D721Med (cell line): ENCODE results near the gene L1TD1.
A peak's percentile ranks its signal among the peaks of the same experiment; 100 is the strongest.

Source experiments
- DNase-seq: peaks from one replicate; pipeline ENCODE4 v3.0.0; 2011; ENCODE audit warnings: low spot score; ENCODE audit not compliant: insufficient read length
- FAIRE-seq: peaks from 2 replicates; lab custom pipeline; 2011; peaks lifted over from hg19 to GRCh38; lab: Jason Lieb, UNC
- TF ChIP-seq, protein P1 (sequence below): IDR thresholded peaks from 2 replicates; pipeline ENCODE4 v1.5.1; 2012; ENCODE audit warnings: mild to moderate bottlenecking, control low read depth; ENCODE audit not compliant: insufficient read depth; ENCODE audit errors: missing control alignments

Gene L1TD1

DNA sequence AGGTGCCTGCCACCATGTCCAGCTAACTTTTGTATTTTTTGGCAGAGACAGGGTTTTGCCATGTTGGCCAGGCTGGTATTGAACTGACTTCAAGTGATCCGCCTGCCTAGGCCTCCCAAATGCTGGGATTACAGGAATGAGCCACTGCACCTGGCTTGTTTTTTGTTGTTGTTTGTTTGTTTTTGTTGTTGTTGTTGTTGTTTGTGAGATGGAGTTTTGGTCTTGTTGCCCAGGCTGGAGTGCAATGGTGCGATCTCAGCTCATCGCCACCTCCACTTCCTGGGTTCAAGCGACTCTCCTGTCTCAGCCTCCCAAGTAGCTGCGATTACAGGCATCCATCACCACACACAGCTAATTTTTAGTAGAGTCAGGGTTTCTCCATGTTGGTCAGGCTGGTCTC, 7.1 kb upstream of the L1TD1 start:
- DNase-seq (no peak), FAIRE-seq (no peak)
- TF ChIP-seq, protein P1, sequence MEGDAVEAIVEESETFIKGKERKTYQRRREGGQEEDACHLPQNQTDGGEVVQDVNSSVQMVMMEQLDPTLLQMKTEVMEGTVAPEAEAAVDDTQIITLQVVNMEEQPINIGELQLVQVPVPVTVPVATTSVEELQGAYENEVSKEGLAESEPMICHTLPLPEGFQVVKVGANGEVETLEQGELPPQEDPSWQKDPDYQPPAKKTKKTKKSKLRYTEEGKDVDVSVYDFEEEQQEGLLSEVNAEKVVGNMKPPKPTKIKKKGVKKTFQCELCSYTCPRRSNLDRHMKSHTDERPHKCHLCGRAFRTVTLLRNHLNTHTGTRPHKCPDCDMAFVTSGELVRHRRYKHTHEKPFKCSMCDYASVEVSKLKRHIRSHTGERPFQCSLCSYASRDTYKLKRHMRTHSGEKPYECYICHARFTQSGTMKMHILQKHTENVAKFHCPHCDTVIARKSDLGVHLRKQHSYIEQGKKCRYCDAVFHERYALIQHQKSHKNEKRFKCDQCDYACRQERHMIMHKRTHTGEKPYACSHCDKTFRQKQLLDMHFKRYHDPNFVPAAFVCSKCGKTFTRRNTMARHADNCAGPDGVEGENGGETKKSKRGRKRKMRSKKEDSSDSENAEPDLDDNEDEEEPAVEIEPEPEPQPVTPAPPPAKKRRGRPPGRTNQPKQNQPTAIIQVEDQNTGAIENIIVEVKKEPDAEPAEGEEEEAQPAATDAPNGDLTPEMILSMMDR: no peak

DNA sequence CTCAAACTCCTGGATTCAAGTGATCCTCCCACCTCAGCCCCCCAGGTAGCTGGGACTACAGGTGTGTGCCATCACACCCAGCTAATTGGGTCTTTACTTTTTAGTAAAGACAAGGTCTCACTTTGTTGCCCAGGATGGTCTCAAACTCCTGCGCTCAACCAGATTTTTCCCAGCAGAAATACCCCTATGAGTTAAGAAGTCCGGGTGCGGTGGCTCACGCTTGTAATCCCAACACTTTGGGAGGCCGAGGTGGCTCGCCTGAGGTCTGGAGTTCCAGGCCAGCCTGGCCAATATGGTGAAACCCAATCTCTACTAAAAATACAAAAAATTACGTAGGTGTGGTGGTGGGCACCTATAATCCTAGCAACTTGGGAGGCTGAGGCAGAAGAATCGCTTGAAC, 6.5 kb upstream of the L1TD1 start:
- FAIRE-seq (no peak), DNase-seq (no peak)
- TF ChIP-seq, protein P1: no peak

DNA sequence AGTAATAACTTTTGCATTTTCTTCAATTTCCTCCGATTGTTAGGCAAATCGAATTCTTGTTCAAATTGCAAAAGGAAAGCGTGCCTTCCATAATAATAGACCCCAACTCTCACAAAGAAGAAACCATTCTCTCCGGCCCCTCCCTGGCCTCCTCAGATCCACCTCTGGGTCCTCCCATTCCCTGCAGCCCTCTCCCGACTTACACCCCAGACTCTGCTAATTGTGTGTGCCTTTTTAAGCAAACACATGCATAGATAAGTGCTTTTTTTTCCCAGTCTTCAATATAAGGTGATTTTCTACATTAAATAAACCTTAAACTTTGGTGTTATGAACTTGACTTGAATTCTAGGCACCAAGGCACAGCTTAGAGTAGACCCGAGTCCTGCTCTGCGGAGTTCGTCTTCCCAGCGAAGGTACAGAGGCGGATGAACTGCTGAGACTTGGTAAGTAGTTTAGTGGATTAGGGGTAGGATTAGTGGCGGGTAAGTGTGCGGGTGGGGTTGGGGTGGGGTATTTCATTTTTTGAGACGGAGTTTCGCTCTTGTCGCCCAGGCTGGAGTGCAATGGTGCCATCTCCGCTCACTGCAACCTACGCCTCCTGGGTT, 1.5 kb downstream of the L1TD1 start:
- FAIRE-seq (no peak), DNase-seq (peak; percentile 87)
- TF ChIP-seq, protein P1: no peak

DNA sequence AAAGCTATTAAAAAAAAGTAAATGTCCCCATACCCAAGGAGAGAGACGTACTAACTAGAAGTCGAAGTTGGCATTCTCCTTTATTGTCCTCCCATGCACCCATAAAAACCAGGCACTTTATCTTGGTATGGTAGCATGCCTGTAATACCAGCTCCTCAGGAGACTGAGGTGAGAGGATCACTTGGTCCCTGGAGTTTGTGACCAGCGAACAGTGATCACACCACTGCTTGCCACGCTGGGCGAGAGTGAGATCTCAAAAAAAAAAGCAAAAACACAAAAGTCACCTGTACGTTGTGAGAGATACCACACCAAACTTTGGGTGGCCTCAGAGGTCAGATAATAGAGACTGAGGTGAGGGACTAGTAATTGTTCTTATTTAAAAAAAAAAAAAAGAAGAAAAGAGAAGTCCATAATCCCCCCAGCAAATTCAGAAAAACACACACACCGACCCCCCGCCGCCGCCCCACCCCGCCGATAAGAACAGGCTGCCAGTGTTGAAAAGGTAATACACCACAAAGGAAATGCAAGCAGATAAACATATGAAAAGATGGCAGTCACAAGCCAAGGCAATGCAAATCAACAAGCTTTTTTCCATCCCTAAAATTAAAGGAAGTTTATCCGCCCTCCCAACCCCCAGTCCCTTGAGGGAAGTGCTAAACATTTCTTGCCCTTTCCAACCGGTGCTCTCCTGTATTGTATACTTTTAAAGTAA, 3.6 kb downstream of the L1TD1 start:
- DNase-seq (no peak), FAIRE-seq (no peak)
- TF ChIP-seq, protein P1: no peak

DNA sequence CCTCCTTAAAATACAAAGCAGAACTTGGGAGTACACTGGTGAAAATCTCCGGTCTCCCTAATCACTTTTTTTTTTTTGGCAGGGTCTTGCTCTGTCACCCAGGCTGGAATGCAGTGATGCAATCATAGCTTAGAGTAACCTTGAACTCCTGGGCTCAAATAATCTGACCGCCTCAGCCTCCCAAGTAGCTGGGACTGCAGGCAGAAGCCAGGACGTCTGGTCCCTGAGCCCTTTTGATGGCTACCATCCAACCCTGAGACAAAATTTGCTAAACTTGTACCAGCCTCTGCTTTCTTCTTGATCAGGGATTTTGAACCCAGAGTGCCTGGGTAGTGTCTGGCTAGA, 4.1 kb downstream of the L1TD1 start:
- FAIRE-seq (no peak), DNase-seq (no peak)
- TF ChIP-seq, protein P1: no peak

DNA sequence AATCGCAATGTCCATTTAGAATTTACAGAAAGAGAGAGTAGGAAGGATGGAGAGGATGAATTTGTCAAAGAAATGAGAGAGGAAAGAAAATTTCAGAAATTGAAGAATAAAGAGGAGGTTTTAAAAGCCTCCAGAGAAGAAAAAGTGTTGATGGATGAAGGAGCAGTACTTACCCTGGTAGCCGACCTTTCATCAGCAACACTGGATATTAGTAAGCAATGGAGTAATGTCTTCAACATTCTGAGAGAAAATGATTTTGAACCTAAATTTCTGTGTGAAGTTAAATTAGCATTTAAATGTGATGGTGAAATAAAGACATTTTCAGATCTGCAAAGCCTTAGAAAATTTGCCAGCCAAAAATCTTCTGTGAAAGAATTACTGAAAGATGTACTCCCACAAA, 12.5 kb downstream of the L1TD1 start:
- DNase-seq: no peak
- FAIRE-seq: no peak
- TF ChIP-seq, protein P1: no peak

DNA sequence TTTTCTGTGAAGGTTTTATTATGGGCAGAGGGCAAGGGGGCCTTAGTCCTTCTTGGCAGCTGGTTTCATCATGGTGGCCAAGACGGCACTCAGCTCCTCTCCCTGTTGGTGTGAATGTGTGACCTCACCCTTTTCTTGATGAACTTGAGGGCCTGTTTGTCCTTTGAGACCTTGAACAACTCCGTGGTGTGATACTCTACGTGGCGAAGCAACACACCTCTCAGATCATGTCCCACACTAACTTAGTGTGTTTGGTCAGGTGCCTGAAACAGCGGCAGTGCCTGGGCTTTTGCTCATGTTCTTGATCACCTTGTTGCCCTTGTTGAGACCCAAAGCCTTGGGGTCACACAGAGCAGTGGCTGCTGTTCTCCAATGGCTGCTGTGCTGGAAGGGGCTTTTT, 13.4 kb downstream of the L1TD1 start:
- TF ChIP-seq, protein P1: no peak
- no peak for DNase-seq
- FAIRE-seq: no peak
